HG03442 (cell line): ENCODE data around the gene FHIT.
A peak's percentile ranks its signal among the peaks of the same experiment; 100 is the strongest.

Experiments used
- ATAC-seq: cut with Tn5 transposase; IDR thresholded peaks from one replicate; pipeline ENCODE4 v1.9.1; 2021; ENCODE audit warnings: mild to moderate bottlenecking, moderate library complexity; ENCODE audit not compliant: unreplicated experiment

FHIT gene

DNA sequence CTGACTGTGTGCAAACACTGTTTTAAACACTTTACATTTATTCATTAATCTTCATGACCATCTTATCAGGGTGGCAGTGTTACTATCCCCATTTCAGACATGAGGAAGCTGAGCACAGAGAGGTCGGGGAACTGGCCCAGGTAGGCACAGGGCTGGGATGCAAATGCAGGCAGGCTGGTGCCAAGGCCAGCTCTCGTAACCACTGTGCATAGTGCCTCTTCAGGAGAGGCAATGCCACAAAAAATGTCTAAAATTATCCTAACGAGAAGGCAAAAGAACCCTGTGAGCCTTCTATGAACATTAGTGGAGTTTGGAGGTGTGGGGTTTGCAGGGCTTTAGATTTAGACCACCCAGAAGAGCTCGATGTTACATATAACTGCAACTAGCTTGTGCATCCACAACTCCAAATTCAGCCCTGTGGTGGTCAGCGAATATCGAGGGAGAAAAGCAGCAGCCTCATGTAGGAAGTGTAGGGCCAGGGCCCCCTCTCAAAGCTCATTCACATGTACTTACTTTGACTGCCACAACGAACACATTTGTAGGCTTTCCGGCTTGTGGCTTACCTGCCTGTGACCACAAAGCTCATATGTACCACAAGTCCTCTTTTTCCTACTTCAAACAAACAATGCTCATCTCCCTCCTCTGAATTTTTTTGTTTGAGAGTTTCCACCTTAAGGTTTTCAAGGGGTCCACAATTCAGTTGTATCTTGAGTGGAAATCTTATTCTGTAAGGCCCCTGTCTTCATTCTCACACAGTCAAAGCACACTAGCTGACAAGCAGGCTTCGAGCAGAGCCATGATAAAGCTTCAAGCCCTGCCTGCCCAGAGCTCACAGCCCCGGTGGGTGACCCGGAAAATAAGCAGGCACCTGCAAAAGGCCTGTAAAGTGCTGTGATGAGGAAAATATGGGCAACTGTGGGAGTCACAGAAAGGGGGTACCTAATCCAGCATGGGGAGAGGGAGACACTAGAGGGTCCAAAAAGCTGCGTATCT lies 1478.5 kb downstream of the FHIT start:
- no peak for ATAC-seq

DNA sequence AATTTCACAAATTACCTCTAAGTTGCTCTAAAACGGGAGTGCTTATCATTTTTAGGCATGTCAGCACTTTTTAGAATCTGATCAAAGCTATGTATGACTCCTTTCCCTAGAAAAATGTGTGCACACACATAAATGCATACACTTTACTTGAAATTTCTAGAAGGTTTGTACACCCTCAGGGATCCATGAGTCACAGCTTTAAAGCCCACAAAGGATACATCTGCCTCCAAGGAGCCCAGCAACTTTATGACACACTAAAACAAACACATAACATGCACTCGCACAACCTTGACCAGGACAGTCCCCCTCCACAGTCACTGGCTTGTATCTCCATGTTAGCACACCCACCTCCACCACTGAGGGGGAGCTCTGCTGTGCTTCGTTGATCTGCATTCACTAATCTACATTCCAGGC lies 1479.5 kb downstream of the FHIT start:
- ATAC-seq = no peak

DNA sequence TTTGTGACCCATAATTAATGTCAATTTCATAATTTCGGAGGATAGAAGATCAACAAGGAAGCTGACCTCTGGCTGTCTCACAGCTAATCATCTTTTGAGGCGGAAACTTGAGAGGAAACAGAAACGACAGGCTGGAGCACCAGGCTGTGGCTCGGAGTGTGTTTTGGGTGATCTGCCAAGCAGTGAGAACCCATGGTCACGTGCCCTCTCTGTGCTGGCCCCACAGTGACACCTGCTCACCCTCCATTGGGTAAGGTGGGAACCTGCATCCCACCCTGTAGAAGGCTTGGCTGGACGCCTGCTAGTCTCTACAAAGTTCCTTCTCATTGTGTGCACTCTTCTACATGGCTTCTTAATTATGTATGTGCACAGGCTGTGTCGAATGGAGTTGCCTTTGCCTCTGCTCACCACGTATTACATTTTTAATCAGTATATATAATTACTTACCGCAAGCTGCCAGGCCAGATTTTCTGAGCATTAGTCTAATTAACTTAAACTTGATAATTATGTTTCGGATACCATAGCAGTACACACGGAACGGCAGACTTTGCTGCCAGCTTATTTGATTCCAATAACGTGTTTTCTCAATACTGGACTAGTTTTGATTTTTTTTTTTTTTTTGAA lies 1482.0 kb downstream of the FHIT start:
- no peak for ATAC-seq

DNA sequence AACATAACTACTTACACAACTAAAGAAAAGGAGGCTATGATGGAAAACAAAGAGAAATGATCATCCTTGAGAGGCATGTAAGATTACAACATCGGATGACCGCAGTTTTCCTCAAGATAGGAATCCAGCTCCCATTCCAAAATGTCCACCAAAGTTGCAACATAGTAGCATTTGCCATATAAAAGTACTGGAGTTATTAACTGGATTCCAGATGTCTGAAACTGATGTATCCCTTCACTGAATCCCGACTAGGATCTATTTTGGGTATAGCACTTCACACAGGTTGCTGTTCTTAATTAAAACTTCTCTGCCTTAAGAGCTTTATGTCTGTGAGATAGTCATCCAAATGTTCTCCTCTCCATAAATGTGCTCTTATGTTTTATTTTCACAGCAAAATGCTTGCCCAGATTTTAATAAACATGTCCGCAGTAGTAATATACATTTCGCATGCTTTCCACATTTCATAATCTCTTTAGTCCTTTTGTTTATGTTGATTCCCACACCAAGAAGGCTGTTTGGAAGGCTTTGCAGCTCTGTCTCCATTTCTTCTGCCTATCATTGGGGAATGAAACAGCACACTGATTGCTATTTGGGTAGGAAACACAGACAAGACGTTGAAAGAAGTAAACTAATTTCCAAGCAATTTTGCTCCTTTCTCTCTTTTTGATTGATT lies 1484.9 kb downstream of the FHIT start:
- no peak for ATAC-seq

DNA sequence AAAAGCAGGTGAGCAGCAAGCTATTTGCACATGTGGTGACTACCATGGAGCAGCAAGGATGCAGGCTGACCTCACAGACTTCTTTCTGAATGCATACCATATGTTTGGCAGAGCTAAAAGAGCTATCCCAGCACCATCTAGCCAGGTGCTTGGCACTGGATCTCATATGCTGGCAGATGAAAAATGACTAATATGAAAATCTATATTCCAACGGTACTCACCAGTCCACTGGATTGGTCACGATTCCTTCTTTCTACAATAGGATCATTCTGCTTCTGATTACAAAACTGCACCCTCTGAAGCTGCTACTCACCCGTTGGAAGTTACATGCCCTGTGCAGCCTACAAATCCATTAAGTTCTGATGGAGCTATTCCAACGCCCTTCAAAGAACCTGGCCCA lies 1487.1 kb downstream of the FHIT start:
- no peak for ATAC-seq

DNA sequence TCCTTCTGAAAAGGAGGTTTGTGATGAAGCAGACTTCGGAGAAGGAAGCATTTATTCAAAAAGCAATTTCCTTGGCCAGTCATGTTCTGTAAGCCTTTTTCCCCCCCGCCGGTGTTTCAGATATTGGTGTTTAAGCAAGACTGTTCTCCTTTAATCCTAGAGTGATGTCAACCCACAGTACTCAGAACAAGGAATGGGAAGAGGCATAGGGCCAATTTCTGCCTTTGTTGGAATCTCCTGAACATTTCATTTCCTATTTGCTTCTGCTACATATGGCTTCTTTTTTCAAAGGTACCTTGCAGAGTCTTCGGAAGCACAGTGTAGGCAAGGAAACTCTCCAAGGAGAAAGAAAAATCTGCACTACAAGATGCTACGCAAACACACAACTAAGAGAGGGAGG lies 1488.3 kb downstream of the FHIT start:
- ATAC-seq = no peak

DNA sequence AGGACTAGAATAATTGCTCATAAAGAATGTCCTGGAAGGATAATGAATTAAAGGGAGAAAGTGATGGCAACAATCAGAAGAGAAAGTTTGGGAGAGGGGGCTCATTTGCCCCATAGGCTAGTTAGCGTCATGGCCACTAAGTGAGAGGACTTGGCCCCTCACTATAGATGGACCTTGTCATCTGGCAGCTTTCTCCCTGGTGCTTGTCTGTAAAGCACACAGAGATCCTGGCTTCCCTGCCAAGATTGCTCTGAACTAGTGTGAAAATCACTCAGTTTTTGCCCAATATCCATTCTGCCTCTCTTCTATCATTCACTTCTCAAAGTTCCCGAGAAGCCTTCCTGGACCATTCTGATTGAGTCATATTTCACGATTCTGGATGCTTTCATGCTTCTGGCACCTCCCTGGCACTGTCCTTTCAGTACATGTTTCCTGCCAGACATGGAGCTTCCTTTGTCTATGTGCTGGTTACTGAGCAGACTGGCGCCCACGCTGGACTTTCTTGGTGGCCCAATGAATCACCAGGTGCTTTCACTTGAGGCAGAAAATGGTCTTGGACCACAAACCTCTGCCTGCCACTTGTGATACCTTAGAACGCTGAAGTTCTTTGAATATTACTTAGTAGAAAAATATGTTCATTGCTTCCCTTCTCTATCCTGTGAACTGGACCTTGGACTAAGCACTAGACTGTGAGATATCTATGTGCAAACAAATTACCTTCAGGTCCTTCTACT lies 1491.8 kb downstream of the FHIT start:
- peak; percentile 72 for ATAC-seq

DNA sequence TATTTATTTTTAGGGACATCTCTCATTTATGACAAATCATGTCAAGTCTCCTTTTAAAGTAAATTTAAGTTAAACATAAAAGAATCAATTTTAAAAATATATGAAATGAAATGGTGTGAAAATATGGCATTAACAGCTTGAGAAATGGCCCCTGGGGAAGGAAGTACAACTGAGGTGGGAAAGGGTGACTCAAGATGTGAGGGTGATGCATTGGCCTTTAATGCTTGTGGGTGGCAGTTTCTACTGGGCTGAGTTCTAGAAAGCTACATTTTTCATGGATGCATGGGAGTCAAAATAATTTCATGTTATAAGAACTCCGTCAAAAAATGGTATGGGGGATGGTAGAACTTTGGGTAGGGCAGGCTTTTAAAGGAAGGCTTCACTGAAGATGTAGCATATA lies 1492.6 kb downstream of the FHIT start:
- no peak for ATAC-seq

DNA sequence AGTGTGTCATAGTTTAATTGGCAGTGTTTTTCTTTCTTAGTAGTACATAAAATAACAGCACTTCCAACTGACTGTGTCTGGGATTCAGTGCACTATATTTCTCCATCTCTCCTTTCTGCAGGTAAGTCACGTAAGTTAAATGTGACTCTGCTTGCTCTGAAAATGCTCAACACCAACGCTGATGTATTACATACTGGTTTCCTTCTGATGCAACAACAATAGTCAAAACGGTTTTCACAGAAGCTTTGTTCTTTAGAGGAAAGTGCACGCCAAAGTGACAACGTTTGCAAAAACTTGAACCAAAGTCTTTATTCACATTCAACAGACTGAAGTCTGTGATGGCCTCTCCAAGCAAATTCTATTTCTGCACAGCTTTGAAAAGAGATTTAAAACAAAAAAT lies 1494.3 kb downstream of the FHIT start:
- ATAC-seq = no peak

DNA sequence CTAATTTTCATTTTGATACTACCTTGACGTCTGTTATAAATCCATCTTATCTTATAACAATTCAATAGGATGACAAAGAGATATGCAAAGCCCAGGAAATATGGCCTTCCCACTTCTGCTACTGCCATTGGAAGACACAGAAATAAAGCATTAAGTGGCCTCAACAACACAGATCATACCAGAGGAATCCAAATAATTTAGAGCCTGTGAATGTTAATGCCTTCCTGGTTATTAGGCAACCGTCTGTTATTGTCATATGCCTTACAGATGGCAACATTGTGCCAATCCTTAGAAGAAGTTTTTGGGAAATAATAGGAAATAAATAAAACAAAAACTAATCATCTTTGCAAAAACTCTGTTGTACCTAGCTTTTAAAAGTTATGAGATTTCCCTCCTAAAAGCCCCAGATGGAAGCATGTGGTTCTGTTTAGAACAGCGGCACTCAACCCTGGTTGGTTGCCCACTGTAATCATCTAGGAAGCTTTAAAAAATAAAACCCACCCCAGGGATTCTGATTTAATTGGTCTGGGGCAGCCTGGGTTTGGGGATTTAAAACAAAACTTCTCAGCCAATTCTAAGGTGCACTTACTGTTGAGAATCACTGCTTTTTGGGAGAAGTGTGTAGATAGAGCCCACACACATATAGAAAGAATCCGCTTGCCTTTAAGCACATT lies 1496.7 kb downstream of the FHIT start:
- no peak for ATAC-seq

DNA sequence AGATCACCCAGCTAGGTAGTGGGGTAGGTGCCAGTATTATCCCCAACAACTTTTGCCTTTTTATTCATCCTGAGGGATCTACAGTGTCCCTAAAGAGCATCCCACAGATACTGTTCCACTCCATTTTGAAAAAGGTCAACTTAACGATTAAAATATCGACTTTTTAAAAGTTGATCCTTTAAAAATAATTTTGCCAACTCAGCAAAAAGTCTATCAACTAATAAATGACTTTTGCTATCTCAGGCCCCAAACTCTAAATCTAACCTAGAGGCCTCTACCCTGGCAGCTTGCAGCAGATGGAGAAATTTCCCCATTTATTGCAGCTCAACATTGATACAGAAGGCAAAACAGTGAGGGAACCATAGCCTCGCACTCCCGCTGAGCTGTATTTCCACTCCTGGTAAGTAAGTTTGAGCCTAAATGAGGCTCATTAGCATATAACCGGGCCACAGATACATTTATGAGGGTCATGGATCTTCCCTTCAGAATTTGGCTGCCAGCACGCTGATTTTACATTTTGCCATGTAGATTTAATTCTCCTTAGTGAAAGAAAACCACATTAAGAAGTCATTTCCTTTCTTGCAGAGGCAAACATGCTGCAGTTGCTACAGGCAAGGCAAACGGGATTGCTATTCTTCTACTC lies 1497.3 kb downstream of the FHIT start:
- no peak for ATAC-seq

DNA sequence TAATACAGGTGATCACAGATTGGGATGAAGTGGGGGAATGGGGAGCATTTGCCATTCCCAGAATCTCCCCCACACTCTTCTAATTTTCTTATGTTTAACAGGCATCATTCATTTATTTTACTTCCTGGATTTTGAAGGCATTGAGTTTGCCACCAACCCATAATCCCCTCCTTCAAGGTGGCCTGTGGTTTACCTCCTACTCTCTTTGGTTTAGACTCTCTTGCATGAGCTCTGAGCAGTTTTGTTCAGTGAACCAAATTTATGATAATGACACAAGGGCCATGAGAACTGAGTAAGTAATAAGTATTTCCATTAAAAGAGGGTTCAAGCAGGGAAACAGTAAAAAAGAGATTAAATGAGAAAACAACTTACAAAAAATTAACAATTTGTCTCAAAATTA lies 1498.3 kb downstream of the FHIT start:
- ATAC-seq = no peak

DNA sequence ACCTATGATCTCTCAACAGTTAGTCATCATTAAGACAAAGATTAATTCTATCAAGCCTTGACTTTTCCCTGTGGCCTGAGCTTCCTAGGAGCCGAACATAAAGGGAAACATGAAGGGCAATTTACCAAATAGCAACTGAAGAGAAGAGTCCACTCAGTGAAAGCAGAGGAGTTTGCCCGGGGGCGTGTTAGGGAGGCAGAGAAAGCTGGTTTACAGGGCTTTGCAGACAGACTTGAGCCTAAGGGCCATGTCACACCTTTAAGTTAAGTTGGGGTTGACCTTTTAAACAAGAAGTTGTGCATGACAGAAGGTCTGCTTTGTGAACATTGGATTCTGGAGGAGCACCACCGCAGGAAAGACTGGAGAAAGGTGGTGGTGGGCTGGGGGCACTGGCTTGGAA lies 1499.6 kb downstream of the FHIT start:
- ATAC-seq = no peak

DNA sequence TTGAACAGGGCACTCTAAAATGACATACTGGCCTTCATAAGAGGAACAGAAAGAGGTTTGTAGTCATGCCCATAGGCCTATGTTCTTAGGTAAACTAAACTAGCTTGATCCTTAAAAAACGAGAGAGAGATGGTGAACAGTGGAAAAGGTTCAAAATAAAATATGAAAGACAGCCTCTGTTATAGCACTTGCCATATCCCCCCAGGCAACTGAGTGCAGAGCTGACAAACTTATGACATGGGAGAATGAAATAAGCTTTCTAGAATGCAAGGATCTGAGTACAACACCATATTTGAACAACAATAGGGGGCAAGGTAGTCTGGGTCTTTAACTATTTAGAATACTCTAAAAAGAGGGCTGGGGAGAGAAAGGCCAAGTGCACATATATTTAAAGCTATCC lies 1500.9 kb downstream of the FHIT start:
- ATAC-seq = no peak

DNA sequence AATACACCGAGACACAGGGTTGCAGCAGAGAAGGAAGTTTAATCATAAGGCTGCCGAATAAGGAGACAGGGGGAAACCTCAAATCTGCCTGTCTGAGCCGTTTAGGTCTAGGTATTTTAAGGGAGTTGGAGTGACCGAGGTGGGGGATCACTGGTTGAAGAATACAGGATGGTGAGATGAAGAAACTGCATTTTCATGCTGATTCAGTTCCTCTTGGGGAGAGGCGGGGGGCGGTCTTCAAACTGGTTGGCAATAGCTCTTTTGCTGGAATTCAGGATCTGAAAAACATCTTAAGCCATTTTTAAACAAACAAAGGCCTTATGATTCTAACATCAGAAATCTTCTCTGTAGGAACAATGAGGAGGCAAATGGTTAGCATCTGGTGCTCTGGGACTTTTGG lies 1502.0 kb downstream of the FHIT start:
- ATAC-seq = no peak

DNA sequence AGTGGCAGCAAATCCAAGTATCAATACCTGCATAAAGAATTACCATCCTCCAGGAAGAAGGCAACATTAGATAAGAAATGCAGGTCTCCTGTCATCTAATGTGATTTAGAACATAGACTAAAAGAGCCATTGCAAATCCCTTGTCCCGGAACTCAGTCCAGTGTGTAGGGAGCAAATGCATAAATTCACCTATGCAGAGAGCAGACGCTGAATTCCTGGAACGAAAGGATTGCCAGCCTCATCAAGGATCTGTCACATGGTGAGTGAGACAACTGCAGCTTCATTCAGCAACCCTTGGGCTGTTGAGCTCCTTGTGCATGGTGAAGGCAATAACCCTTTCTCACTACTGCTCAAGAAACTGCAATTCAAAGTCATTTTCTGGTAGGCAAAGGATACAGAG lies 1504.7 kb downstream of the FHIT start:
- ATAC-seq = no peak

DNA sequence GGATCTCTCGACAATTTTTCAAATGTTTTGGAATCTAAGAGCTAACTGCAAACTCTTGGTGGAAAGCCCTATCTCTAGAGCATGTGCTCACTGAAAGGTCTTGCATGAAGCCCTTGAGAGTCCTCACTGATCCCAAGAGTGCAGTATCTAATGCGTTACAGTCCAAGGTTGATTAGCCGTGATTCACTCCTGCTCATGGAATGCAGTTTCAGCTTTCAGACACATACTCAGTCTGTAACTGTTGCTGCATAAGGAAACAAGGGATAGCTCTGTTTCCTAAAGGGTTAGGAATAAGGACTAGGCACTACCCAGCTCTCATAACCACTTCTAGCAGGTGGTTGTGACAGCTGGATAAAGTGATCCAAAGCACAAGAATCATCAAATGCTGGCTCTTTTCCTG lies 1514.0 kb downstream of the FHIT start:
- no peak for ATAC-seq

DNA sequence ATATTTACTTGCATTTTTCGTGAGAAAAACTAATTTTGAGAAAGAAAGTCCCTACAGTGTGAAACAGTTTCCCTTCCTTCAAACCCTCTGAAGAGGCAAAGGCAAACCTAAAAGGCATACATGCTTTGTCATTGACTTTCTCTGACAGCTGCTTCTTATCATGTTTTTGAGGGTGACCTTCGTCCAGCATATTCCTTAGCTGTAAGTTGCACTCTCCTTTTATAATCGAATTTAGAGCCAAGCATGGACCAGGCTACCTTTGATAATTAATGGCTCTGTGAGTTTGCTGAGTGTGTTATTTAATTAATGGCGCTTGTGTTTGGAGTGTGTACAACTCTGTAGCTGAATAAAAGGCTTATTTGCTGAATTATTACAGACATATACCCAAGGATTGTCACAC lies 1517.2 kb downstream of the FHIT start:
- ATAC-seq = no peak

DNA sequence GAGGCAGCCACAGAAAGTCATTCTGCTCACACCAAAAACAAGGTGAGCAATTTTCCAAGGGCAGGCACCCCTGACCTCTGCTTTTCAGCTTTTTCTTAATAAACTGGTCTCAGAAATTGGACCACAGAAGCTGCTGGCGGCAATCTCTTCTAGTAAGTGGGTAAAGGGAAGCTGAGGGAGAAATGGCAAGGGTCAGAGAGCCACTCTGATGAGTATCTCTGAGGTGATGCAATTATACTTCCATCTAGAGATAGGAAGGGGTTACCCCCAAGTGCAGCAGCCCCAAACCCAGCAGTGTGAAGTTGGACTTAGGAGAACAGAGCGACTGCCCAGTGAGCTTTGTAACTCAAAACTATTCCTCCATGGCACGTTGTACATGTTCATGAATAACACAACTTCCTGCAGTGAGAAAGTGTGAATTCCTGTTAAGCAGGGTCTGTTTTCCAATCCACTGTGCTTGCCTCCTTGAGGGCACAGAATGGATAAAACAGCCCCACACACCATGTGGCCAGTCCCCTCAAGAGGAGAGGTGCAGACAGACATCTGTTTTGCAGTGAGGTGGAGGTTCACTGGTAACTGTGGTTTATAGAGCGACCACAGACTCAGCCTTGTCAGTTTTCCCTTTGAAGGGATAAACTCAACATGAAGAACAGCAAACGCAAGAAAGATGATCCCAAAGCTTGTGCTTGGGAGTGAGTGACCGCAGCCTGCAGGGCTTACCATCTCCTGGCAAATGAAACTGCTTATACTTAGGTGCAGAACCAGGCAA lies 1518.0 kb downstream of the FHIT start:
- no peak for ATAC-seq
